Astrocyte of the spinal cord (primary cell): Measurements from ENCODE around the gene PRKAG2.

Experiments
- DNase-seq: peaks from one replicate; pipeline ENCODE4 v3.0.0; 2011; ENCODE audit warnings: low read depth, low spot score
- H3K4me3 ChIP-seq: 2 replicates; pipeline ENCODE4 v1.5.1; 2011; ENCODE audit warnings: low read depth, mild to moderate bottlenecking, low read length, moderate library complexity
- CTCF ChIP-seq: IDR thresholded peaks from 2 replicates; pipeline ENCODE4 v1.5.1; 2012; ENCODE audit warnings: low read depth, mild to moderate bottlenecking, low read length, inconsistent platforms
- in situ Hi-C: cut with HindIII; loops from 2 replicates; pipeline ENCODE4 v1.10.0; 2017; ENCODE audit warnings: low sequenced_read_pairs

The PRKAG2 gene

GRCh38 chr7:151860771-151861170 lies 16.1 kb downstream of the PRKAG2 start:
- no peak for DNase-seq
- H3K4me3 ChIP-seq = no peak overlapping the region
- TF ChIP-seq CTCF = no peak
- in situ Hi-C loops = no loop called here

DNA sequence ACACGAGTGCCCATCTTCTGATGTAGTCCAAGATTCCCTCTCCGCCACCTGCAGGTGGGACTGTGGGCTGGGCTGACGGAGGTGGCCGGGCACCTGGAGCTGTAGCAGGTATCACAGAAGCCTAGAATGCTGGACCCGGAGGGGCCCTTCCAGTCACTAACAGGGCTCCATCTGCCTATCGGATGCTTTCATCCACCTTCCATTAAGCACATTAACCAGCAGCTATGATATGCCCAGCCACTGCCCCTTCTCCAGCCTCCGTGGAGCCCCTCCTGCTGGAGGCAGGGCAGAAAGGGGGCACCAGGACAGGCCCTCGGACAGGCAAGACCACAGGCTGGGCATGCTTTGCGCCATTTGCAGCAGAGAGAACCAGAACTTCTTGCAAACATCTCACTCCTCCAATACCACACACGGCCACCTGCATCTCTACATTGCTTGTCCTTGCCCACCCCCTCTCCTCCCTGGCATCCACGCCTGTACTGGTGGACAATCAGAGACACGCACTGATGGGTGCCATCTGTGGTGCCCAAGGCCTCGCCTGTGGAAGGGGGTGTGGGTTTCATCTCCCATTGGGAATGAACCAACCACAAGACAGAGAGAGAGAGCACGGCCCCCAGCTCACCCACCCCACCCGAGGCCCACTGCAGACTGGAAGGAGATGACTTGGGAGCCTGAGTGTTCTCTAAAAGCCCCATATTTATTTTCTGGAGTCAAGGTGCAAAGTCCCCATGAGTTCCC lies 16.8 kb downstream of the PRKAG2 start:
- TF ChIP-seq CTCF = no peak
- H3K4me3 ChIP-seq = no peak overlapping the region
- in situ Hi-C loops = no loop called here
- DNase-seq = no peak

GRCh38 chr7:151859111-151859947 lies 17.6 kb downstream of the PRKAG2 start:
- in situ Hi-C loops = no loop called here
- no peak for DNase-seq
- no peak for TF ChIP-seq CTCF
- H3K4me3 ChIP-seq = no peak overlapping the region

DNA sequence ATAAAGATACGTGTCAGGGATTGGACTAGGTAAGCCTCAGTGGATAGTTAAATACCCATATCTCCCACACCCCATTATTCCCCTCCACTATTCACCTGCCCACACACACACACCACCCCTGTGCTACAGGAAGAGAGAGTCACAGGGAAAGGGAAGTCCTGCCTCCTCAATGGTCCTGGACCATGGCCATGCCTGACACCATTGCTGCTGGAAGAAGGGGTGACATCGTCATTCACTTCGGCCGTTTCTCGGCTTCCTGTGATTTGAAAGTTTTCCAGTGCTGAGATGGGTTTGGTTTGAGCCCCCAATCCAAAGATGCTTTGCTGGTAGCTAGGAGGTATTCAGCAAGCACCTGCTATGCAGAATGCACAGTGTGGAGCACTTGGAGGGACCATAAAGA lies 18.5 kb downstream of the PRKAG2 start:
- no peak for TF ChIP-seq CTCF
- no peak for DNase-seq
- no peak overlapping the region for H3K4me3 ChIP-seq
- in situ Hi-C loops = no loop called here

GRCh38 chr7:151857866-151858450 lies 19.0 kb downstream of the PRKAG2 start:
- TF ChIP-seq CTCF = no peak
- in situ Hi-C loops = no loop called here
- no peak for DNase-seq
- H3K4me3 ChIP-seq = no peak overlapping the region

- no peak for DNase-seq
- in situ Hi-C loops = no loop called here
- TF ChIP-seq CTCF = no peak
- no peak overlapping the region for H3K4me3 ChIP-seq
Measured at GRCh38 chr7:151857412-151857811, 19.5 kb downstream of the PRKAG2 start.
